Stimulated activated CD4-positive, alpha-beta T cell treated with anti-CD3 and anti-CD28 coated beads, Interleukin-2, amount 100 ng/mL, for 24 hours (primary cell): ENCODE results near the gene TSSC4.
"Not testable (repeated sequence)": the region's sequence is repeated elsewhere in the genome, so short reads cannot be mapped to it uniquely, and the experiment has no call there.

Source experiments
- DNase-seq, 2 donors: peaks; one replicate each; pipeline ENCODE4 v3.0.0-alpha.2; 2020

Gene TSSC4

GRCh38 chr11:2400069-2400761 lies at the start of gene TSSC4:
TSS of gene TSSC4 (plus strand) at chr11:2400750. CDS start at chr11:2402634, 1,884 bp downstream.
- peak; percentile 98 to 99 for DNase-seq

- no peak for DNase-seq
These were observed 48.8 kb upstream of the TSSC4 start for GRCh38 chr11:2351701-2352100.

- DNase-seq: no peak
These were observed 48.1 kb upstream of the TSSC4 start for GRCh38 chr11:2352420-2352819.

DNA sequence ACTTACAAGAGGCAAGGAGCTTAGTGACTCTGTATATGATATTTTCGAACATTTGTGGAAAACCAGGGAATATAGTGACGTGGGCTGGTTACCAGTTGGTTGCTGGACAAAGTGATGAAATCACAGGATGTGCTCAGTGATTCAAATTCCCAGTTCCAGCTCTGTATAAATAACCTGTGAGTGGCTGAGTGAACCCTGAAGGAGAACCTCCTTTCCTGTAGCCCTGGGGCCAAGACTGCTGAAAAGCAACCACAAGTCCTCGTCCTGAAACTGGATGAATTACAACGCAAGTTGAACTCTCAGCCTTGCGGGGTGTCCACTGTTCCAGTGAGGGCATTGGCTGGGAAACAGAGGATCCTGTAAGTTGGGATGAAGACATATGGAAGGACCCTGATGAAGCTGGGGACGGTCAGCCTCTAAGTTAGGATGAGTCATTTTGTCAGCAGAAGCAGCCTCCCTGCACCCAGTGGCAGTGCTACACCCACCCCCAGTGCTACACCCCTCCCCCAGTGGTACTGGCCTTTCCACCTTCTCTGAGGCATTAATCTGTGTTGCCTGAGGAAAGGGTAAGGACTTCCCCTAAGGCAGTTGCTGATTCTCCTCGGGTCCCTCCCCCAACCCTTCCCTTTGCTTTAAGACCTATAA lies 45.4 kb upstream of the TSSC4 start:
- no peak for DNase-seq

DNA sequence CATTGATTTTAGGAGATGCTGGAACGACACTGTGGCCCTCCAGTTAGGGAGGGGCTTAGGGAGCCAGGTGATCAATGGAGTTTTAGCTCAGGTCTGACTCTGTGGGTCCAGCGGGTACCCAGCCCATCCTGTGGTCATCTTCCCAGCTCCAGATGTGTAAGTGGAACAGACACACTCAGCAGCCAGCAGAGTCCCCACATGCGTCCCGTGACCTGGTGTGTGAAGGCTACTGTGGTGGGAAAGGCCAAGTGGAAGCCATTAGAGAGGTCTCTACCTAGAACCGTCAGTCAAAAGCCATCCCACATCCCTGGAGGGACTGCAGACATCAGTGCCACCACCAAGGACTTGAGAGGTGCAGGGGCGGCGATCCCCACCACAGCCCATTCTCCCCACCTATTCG lies 43.3 kb upstream of the TSSC4 start:
- DNase-seq: no peak

DNA sequence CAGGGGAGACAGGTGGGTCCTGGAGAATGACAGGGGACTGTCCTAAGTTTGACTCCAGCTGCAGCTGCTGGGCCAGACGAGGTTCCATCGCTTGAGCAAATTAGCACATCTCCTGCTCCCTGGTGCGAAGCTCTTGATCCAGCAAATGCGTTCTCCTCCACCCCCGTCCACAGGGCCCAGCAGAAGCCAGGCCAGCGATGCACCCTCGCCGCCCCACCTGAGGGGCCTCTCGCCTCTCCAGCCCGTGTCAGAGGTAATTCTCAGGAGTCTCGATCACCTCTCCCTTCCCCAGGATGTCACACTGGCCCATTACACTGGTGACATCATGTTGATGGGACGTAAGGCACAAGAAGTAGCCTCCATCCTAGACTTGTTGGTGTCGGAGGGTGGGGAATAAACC lies 42.9 kb upstream of the TSSC4 start:
- not testable (repeated sequence) for DNase-seq

DNA sequence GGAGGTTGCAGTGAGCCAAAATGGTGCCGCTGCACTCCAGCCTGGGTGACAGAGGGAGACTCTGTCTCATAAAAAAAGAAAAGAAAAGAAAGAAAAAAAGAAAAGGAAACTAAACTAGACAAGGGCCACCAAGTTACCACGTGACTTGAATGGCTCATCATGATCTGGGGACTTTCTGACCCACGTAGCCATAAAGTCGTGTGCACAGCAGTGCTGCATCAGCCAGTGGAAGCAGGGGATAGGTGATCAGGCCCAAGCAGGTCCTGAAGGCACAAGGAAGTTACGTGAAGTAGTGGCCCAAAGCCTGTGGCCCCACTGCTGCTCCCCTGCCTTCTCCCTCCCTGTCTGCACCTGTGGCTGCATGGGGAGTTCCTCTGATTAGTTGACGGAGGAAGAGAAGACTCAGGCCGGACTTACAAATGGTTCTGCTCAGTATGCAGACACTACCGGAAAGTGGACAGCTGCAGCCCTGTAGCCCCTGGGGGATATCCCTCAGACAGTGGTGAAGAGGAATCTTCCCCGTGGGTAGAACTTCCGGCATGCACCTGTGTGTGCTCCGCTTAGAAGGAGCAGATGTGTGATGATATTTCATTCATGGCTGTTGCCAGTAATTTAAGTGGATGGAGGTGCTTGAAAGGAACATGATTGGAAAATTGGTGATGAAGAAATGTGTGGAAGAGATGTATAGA lies 41.7 kb upstream of the TSSC4 start:
- no peak for DNase-seq

GRCh38 chr11:2359557-2359956 lies 41.0 kb upstream of the TSSC4 start:
- DNase-seq: no peak

- DNase-seq: no peak
These were observed 40.4 kb upstream of the TSSC4 start for GRCh38 chr11:2360081-2360642.

DNA sequence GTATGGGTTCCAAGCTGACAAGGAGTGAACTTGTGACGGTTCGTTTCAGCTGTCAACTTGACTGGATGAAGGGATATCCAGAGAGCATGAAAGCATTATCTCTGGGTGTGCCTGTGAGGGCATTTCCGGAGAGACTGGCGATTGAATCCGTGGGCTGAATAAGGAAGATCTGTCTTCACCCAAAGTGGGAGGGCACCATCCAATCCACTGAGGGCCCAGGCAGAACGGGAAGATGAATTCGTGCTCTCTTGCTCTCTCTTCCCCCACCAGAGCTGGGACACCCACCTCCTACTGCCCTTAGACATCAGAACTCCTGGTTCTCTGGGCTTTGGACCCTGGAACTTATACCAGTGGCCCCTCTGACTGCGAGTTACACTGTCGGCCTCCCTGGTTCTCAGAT lies 39.0 kb upstream of the TSSC4 start:
- DNase-seq: no peak

- no peak for DNase-seq
These were observed 38.1 kb upstream of the TSSC4 start for GRCh38 chr11:2362414-2362813.

- no peak for DNase-seq
These were observed 37.4 kb upstream of the TSSC4 start for GRCh38 chr11:2363130-2363529.

- DNase-seq: no peak
These were observed 36.8 kb upstream of the TSSC4 start for GRCh38 chr11:2363577-2364370.

GRCh38 chr11:2364386-2364785 lies 36.2 kb upstream of the TSSC4 start:
- not testable (repeated sequence) for DNase-seq

DNA sequence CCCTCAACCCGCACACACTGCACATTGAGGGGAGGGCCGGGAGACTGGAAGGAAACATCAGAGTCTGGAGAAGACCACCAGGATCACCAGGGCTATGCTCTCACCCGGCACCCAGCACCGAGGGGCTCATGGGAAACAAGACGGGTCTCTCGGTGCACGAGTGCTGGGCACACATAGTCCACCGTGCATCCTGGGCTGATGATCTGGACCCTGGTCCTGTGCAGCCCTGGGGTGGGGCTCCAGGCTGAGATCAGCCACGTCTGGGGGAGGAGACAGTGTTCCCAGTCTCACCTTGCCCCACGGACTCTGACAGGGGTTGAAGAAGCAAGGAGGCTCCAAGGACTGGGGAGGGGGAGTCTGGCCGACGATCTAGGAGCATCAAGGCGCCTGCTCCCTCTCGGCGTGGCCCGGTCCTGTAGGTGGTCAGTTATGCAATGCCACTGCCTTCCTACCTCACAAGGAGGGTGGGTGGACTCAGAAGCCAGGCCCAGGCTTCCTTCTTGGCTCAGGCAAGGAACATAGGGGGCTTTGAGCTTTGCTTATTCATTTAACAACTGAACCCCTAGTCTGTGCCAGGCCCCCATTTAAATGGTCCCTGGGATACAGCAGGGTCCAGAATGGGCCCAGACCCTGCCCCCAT lies 34.9 kb upstream of the TSSC4 start:
- no peak for DNase-seq

GRCh38 chr11:2366276-2366675 lies 34.3 kb upstream of the TSSC4 start:
- DNase-seq: no peak

DNA sequence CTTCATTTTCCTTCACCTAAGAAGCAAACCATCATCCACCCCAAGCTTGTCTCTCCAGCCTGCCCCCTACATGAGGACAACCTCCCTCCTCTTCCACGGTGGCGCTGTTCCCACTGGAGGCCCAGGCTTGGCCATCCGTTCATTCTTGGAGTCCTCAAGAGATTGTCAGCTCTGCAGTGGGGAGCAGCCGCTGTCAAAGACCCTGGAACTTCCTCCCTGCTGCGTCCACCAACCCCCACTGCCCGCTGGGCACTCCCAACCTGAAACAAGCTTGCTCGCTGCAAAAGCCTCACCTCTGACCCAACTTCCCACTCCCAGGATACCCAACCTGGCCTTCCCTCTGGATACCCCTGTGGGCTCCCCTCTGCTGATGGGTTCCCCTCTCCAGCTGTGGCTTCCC lies 33.8 kb upstream of the TSSC4 start:
- no peak for DNase-seq

GRCh38 chr11:2367266-2368160 lies 33.0 kb upstream of the TSSC4 start:
- DNase-seq: no peak

GRCh38 chr11:2368178-2368850 lies 32.2 kb upstream of the TSSC4 start:
- no peak for DNase-seq

GRCh38 chr11:2368851-2369180 lies 31.7 kb upstream of the TSSC4 start:
- no peak for DNase-seq

- no peak for DNase-seq
These were observed 31.2 kb upstream of the TSSC4 start for GRCh38 chr11:2369320-2369719.
